ENCODE measurements around the gene LCAT.

Gene LCAT

GRCh38 chr16:67954421-67955196 lies 10.7 kb upstream of the LCAT start:
- TF ChIP-seq CTCF (IDR thresholded peaks at IDR 0.05; ENCODE audit: poor library complexity, severe bottlenecking) = no peak
- Histone ChIP-seq H3K4me1 (ENCODE audit: insufficient read depth, poor library complexity, severe bottlenecking) (no peaks in the 10 kb centered on the region), H3K9me3 (ENCODE audit: severe bottlenecking) (no peaks in the 10 kb centered on the region), H3K27me3 (ENCODE audit: insufficient read depth, poor library complexity, severe bottlenecking) (no peaks in the 10 kb centered on the region), H3K27ac (ENCODE audit: poor library complexity, severe bottlenecking) (no peak overlapping the region), H3K4me3 (ENCODE audit: severe bottlenecking) (no peak overlapping the region), H3K36me3 (ENCODE audit: low read depth) (peaks cover 98% of the 10 kb centered on the region)
- ATAC-seq (ENCODE audit: low read depth) (no peak), DNase-seq (ENCODE audit: low spot score) (peak; percentile 53)

- peaks cover 98% of the 10 kb centered on the region for H3K36me3 ChIP-seq (ENCODE audit: low read depth)
- ATAC-seq (ENCODE audit: low read depth) (no peak), DNase-seq (ENCODE audit: low spot score) (peak; percentile 50)
- H3K9me3 ChIP-seq (ENCODE audit: severe bottlenecking) = no peaks in the 10 kb centered on the region
- H3K27ac ChIP-seq (ENCODE audit: poor library complexity, severe bottlenecking) = no peak overlapping the region
- H3K4me3 ChIP-seq (ENCODE audit: severe bottlenecking) = no peak overlapping the region
- no peak for TF ChIP-seq CTCF (IDR thresholded peaks at IDR 0.05; ENCODE audit: poor library complexity, severe bottlenecking)
- H3K4me1 ChIP-seq (ENCODE audit: insufficient read depth, poor library complexity, severe bottlenecking) = no peaks in the 10 kb centered on the region
- H3K27me3 ChIP-seq (ENCODE audit: insufficient read depth, poor library complexity, severe bottlenecking) = no peaks in the 10 kb centered on the region
Observed at GRCh38 chr16:67953641-67954375, 9.9 kb upstream of the LCAT start.

- DNase-seq (ENCODE audit: low spot score) (peak; percentile 55), ATAC-seq (ENCODE audit: low read depth) (no peak)
- no peak for TF ChIP-seq CTCF (IDR thresholded peaks at IDR 0.05; ENCODE audit: poor library complexity, severe bottlenecking)
- Histone ChIP-seq H3K9me3 (ENCODE audit: severe bottlenecking) (no peaks in the 10 kb centered on the region), H3K4me3 (ENCODE audit: severe bottlenecking) (no peak overlapping the region), H3K27me3 (ENCODE audit: insufficient read depth, poor library complexity, severe bottlenecking) (no peaks in the 10 kb centered on the region), H3K27ac (ENCODE audit: poor library complexity, severe bottlenecking) (no peak overlapping the region), H3K36me3 (ENCODE audit: low read depth) (peaks cover 98% of the 10 kb centered on the region), H3K4me1 (ENCODE audit: insufficient read depth, poor library complexity, severe bottlenecking) (no peaks in the 10 kb centered on the region)
Observed at GRCh38 chr16:67951485-67951884, 7.6 kb upstream of the LCAT start.

DNA sequence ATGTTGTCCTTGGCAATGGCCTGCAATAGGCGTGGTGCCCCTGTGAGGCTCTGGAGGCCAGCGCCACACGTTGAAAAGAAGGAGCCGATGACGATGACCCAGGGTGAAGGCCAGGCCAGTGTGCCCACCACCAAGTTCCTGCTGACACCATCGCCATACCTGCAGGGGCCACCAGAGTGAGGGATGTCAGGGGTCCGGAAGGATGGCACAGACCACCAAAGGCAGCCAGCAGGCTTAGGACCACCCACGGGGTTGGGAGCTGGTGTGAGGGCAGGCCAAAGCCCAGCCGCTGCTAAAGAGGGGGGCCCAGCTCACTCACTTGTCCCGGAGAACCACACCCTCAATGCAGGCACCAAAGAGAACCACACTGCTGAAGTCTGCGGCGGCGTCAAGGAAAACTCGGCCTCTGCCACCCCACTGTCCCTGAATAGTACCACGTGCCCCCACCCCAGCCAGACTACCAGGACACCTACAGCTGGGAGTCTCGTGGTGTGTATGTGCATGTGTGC lies 6.5 kb upstream of the LCAT start:
- Histone ChIP-seq H3K4me3 (ENCODE audit: severe bottlenecking) (no peak overlapping the region), H3K27me3 (ENCODE audit: insufficient read depth, poor library complexity, severe bottlenecking) (no peaks in the 10 kb centered on the region), H3K9me3 (ENCODE audit: severe bottlenecking) (no peaks in the 10 kb centered on the region), H3K4me1 (ENCODE audit: insufficient read depth, poor library complexity, severe bottlenecking) (no peaks in the 10 kb centered on the region), H3K36me3 (ENCODE audit: low read depth) (peaks cover 98% of the 10 kb centered on the region), H3K27ac (ENCODE audit: poor library complexity, severe bottlenecking) (no peak overlapping the region)
- TF ChIP-seq CTCF (IDR thresholded peaks at IDR 0.05; ENCODE audit: poor library complexity, severe bottlenecking) = no peak
- DNase-seq (ENCODE audit: low spot score) = peak; percentile 53
- no peak for ATAC-seq (ENCODE audit: low read depth)
